Type B pancreatic cell (in vitro differentiated cells): ENCODE data around the gene TMEM198. TPM values are rescaled to one million over a fixed set of nuclear protein-coding genes. Genes with fewer than 3 reads are reported as not detected.
A peak's percentile ranks its signal among the peaks of the same experiment; 100 is the strongest.

Experiments
- DNase-seq: peaks from one replicate; pipeline ENCODE4 v3.0.0; 2021; ENCODE audit warnings: mixed read lengths; ENCODE audit not compliant: unreplicated experiment; ENCODE audit errors: extremely low spot score
- H3K27ac Mint-ChIP-seq: 2 replicates; pipeline ENCODE4 v1.8.0; 2021; ENCODE audit warnings: mild to moderate bottlenecking, mixed read lengths
- H3K27me3 Mint-ChIP-seq: 2 replicates; pipeline ENCODE4 v1.8.0; 2021; ENCODE audit warnings: mixed read lengths
- H3K36me3 Mint-ChIP-seq: 2 replicates; pipeline ENCODE4 v1.8.0; 2021; ENCODE audit warnings: mixed read lengths
- H3K4me1 Mint-ChIP-seq: one replicate; pipeline ENCODE4 v1.8.0; 2021; ENCODE audit warnings: mixed read lengths; ENCODE audit not compliant: unreplicated experiment
- H3K4me3 Mint-ChIP-seq: 2 replicates; pipeline ENCODE4 v1.8.0; 2021; ENCODE audit warnings: mild to moderate bottlenecking, mixed read lengths
- H3K9me3 Mint-ChIP-seq: 2 replicates; pipeline ENCODE4 v1.8.0; 2021; ENCODE audit warnings: mixed read lengths
- total RNA-seq: library from RNA; stranded (reverse); gene quantifications from 2 replicates; pipeline ENCODE4 v1.2.1, GENCODE V29; 2021; ENCODE audit warnings: low replicate concordance
- TF ChIP-seq, protein P1 (sequence below): fragments of 200-600 bp; sonication (generic); conservative IDR thresholded peaks from 2 replicates; pipeline ENCODE4 v1.5.0; 2021; ENCODE audit warnings: antibody characterized with exemption, mild to moderate bottlenecking

Gene TMEM198
- total RNA-seq, 1 donor from 2014 or later: 7.8 TPM

DNA sequence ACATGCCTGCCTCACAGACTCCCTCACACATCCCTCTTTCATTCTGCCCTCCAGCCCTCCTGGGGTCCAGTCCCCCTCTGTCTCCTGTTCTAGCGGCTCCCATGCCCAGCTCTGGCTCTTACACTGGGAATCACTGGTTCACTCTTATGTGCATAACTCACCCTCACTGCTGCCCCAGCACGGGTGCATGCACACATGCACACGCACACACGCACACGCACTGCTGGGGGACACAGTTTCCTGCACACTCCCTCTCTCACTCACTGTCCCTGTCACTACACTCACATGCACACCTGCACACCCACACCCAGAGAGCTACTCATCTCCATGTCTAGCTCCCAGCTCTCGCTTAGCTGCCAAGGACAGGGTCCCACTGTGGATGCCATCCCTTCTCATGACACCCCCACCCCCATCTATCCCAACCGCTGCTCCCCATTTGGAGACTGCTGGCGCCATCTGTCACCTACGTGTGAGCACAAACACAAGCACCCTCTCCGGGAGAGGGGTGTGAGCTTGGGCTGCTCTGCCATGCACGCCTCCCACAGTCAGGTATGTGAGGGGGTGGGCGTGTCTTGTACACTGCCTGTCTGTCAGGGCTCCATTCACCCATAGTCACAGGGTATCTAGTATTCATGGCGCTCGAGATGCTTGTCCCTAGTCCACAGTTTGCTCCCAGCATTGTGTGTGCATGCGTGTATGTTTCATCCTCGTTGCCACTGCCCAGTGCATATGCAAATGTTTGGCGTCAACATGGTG lies 27.8 kb upstream of the TMEM198 start:
- TF ChIP-seq, protein P1, sequence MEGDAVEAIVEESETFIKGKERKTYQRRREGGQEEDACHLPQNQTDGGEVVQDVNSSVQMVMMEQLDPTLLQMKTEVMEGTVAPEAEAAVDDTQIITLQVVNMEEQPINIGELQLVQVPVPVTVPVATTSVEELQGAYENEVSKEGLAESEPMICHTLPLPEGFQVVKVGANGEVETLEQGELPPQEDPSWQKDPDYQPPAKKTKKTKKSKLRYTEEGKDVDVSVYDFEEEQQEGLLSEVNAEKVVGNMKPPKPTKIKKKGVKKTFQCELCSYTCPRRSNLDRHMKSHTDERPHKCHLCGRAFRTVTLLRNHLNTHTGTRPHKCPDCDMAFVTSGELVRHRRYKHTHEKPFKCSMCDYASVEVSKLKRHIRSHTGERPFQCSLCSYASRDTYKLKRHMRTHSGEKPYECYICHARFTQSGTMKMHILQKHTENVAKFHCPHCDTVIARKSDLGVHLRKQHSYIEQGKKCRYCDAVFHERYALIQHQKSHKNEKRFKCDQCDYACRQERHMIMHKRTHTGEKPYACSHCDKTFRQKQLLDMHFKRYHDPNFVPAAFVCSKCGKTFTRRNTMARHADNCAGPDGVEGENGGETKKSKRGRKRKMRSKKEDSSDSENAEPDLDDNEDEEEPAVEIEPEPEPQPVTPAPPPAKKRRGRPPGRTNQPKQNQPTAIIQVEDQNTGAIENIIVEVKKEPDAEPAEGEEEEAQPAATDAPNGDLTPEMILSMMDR: no peak
- H3K27me3 Mint-ChIP-seq: peaks cover 78% of the 10 kb centered on the region
- H3K9me3 Mint-ChIP-seq: no peaks in the 10 kb centered on the region
- H3K4me3 Mint-ChIP-seq: peak overlapping the region; percentile 3
- DNase-seq: no peak
- no peak overlapping the region for H3K27ac Mint-ChIP-seq
- peaks cover 57% of the 10 kb centered on the region for H3K4me1 Mint-ChIP-seq
- no peaks in the 10 kb centered on the region for H3K36me3 Mint-ChIP-seq

DNA sequence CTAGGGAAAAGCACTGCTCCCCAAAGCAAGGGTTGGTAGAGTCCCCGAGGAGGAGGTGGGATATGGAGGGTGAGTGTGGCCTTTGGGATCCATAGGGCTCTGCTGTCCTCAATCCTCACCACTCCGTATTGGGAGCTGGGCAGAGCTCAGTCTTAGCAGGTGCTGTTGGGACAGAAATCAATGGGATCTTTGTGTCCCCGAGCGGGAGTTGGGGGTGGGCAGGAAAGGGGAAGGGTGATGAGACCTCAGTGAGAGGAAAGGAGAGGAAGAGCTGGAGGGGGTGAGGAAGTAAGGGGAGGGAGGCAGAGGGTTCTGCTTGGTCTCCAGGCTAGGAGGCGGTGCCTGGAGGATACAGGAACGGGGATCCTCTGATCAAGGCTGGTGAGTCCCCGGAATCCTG lies 26.9 kb upstream of the TMEM198 start:
- H3K9me3 Mint-ChIP-seq: no peaks in the 10 kb centered on the region
- H3K36me3 Mint-ChIP-seq: no peaks in the 10 kb centered on the region
- TF ChIP-seq, protein P1: no peak
- H3K27me3 Mint-ChIP-seq: peaks cover 81% of the 10 kb centered on the region
- peak overlapping the region; percentile 34 for H3K27ac Mint-ChIP-seq
- no peak overlapping the region for H3K4me3 Mint-ChIP-seq
- DNase-seq: no peak
- peaks cover 65% of the 10 kb centered on the region for H3K4me1 Mint-ChIP-seq

DNA sequence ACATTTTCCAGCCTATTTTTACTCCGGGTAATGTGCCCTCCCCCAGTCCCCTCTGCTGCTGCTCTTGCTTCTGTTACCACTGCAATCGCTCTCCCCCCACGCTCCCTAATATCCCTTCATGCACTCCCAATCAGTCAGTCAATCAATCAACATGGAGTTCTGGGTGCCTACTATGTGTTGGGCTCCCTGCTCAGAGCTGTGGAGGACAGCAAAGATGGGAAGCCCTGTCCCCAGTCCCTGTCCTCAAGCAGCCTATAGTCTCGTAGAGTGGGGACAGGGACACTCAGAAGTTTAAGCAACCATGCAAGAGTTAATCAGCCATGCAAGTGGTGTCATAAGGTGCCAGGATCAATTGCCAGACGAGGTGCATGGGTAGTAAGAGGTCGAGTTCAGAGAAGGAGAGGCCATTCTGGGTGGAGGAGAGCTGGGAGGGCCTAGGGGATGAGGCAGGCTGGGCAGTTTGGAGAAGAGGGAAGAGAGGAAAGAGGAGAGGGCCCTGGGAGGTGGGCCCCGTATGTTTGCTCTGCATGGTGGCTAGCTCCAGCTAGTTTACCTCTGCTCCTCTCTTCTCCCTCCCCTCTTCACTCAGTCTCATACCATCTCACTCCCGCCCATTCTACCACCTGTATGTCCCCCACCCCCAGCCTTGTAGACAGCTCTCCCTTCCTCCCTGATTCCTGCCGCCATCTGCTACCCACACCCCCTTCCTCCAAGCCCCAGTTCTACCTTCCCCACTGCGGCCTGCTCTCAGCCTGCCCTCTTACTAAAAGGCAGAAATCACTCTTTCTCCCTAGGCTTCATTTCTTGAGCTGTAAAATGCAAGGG lies 25.7 kb upstream of the TMEM198 start:
- peaks cover 61% of the 10 kb centered on the region for H3K4me1 Mint-ChIP-seq
- TF ChIP-seq, protein P1: no peak
- DNase-seq: no peak
- H3K4me3 Mint-ChIP-seq: peak overlapping the region; percentile 9
- no peaks in the 10 kb centered on the region for H3K9me3 Mint-ChIP-seq
- no peaks in the 10 kb centered on the region for H3K36me3 Mint-ChIP-seq
- H3K27ac Mint-ChIP-seq: no peak overlapping the region
- H3K27me3 Mint-ChIP-seq: peaks cover 76% of the 10 kb centered on the region

DNA sequence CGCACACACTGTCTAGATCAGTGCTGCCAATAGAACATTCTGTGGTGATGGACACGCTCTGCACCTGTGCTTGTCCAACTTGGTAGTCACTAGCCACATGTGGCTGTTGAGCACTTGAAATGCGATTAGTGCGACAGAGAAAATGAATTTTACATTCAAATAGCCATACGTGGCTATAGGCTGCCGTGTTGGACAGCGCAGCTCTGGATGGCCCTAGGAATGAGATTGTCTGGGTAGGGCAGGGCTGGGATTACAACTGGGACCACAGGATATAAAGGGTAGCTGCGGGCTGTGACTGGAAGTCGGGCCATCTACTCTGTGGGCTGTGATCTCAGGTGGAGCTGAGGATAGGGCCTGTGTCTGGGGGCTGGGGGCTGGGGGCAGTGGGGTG lies 24.3 kb upstream of the TMEM198 start:
- H3K9me3 Mint-ChIP-seq: no peaks in the 10 kb centered on the region
- peaks cover 52% of the 10 kb centered on the region for H3K4me1 Mint-ChIP-seq
- peak overlapping the region; percentile 20 for H3K4me3 Mint-ChIP-seq
- H3K36me3 Mint-ChIP-seq: no peaks in the 10 kb centered on the region
- peak overlapping the region; percentile 2 for H3K27ac Mint-ChIP-seq
- no peak for DNase-seq
- peaks cover 70% of the 10 kb centered on the region for H3K27me3 Mint-ChIP-seq
- TF ChIP-seq, protein P1: no peak

DNA sequence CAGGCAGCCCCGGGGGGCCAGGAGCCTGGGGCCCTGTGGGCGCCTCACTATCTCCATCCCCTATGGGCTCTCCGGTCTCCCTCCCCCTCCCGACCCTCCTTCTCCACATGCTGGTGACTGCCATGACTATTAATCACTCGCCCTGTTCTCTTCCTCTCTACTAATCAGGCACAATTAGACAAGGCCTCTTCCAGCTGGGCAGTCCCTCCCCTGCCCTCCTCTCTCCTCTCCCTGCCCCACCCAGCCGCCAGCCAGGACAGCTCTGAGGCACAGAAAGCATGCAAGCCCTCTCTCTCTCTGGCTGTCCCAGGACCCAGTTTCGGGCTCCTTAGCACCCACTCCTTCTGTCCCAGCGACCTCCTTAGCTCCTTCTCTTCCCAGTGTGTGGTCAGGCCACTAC lies 23.7 kb upstream of the TMEM198 start:
- TF ChIP-seq, protein P1: no peak
- H3K9me3 Mint-ChIP-seq: no peaks in the 10 kb centered on the region
- H3K4me1 Mint-ChIP-seq: peaks cover 54% of the 10 kb centered on the region
- DNase-seq: no peak
- H3K27ac Mint-ChIP-seq: no peak overlapping the region
- H3K27me3 Mint-ChIP-seq: peaks cover 69% of the 10 kb centered on the region
- H3K4me3 Mint-ChIP-seq: no peak overlapping the region
- H3K36me3 Mint-ChIP-seq: no peaks in the 10 kb centered on the region
